ENCODE results near the gene GCFC2.

The GCFC2 gene

DNA sequence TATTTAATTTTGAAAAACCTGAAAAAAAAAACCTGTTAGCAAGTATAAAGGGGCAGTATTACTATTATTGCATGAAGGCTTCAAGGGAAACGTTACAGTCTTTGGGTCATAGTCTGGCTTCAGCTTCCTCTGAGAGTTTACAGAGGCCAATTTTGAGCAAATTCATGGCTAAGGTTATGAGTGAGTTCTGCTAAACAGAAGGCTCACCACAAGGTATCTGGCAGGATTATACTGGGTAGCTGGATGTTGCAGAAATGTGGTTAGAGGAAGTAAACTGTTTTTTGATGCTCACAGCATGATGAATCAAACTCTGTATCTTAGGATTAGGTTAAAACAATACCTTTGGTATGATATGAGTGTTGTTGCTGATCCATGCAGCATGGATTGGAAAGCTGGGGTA, 54.9 kb downstream of the GCFC2 start:
- no peak for DNase-seq (ENCODE audit: low spot score)
- TF ChIP-seq, protein P1, sequence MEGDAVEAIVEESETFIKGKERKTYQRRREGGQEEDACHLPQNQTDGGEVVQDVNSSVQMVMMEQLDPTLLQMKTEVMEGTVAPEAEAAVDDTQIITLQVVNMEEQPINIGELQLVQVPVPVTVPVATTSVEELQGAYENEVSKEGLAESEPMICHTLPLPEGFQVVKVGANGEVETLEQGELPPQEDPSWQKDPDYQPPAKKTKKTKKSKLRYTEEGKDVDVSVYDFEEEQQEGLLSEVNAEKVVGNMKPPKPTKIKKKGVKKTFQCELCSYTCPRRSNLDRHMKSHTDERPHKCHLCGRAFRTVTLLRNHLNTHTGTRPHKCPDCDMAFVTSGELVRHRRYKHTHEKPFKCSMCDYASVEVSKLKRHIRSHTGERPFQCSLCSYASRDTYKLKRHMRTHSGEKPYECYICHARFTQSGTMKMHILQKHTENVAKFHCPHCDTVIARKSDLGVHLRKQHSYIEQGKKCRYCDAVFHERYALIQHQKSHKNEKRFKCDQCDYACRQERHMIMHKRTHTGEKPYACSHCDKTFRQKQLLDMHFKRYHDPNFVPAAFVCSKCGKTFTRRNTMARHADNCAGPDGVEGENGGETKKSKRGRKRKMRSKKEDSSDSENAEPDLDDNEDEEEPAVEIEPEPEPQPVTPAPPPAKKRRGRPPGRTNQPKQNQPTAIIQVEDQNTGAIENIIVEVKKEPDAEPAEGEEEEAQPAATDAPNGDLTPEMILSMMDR (IDR thresholded peaks at IDR 0.05; ENCODE audit: extremely low read depth, missing control alignments): no peak

DNA sequence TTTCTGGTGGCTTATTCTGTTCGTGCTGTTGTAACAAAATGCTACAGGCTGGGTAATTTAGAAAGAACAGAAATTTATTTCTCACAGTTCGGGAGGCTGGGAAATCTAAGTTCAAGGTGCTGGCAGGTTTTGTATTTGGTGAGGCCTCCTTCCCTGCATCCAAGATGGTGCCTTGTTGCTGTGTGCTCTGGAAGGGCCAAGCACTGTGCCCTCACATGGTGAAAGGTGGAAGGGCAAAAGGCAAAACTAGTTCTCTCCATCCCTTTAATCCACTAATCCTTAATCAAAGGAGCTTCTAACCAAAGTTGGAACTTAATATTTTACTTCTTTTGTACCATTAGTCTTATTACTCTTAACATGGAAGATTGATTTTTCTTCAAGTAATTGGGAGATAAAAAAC, 56.7 kb downstream of the GCFC2 start:
- no peak for DNase-seq (ENCODE audit: low spot score)
- TF ChIP-seq, protein P1 (IDR thresholded peaks at IDR 0.05; ENCODE audit: extremely low read depth, missing control alignments): no peak

DNA sequence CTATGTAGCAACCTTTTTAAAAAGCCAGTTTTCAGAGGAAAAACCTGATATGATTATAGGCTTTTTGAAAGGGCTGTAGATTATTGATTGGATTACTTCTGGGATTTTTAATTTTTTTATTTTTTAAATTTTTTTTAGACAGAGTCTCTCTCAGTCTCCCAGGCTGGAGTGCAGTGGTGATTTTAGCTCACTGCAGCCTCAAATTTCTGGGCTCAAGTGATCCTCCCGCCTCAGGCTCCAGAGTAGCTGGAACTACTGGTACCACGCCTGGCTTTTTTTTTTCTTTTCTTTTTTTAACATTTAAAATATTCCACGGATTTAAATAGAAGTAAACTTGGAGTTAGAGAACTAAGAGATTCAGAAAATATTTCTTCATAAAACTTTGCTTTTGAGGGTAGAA, 62.9 kb downstream of the GCFC2 start:
- TF ChIP-seq, protein P1 (IDR thresholded peaks at IDR 0.05; ENCODE audit: extremely low read depth, missing control alignments): no peak
- no peak for DNase-seq (ENCODE audit: low spot score)

DNA sequence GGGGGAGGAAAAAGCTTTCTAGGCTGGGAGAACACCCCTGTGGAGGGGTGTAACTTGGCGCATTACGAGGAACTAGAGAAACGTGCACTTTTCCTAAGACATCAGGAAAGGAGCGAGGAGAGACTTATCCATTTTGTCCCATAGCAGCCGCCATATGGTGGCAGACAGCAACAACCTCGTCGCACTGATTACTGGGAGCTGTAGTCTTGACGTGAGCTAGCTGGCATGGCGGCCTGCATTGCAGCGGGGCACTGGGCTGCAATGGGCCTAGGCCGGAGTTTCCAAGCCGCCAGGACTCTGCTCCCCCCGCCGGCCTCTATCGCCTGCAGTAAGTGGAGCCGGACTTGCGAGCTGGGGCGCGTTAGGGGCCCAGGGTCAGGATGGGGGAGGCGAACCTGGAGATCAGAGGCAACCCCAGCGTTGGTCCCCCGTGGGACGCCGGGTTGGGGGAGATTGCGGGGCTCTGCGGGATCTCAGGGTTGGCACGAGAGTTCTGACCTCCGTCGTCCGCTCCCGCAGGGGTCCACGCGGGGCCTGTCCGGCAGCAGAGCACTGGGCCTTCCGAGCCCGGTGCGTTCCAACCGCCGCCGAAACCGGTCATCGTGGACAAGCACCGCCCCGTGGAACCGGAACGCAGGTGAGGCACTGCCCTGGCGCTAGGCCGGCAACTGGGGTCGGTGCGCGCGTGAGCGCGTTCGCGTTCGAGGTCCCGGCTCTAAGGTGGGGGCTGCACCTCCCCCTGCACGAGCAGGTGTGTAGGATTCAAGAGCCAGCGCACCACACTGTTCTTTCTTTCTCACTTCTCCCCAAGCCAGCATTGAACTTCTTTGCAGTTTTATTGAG, 63.9 kb downstream of the GCFC2 start, which contains the start of gene MRPL19:
MRPL19 (plus strand) TSS at position 201 of the 843 bp plus-strand sequence; CDS start at position 226, 25 bp downstream.
- TF ChIP-seq, protein P1 (IDR thresholded peaks at IDR 0.05; ENCODE audit: extremely low read depth, missing control alignments): no peak
- peak; percentile 91 for DNase-seq (ENCODE audit: low spot score)

DNA sequence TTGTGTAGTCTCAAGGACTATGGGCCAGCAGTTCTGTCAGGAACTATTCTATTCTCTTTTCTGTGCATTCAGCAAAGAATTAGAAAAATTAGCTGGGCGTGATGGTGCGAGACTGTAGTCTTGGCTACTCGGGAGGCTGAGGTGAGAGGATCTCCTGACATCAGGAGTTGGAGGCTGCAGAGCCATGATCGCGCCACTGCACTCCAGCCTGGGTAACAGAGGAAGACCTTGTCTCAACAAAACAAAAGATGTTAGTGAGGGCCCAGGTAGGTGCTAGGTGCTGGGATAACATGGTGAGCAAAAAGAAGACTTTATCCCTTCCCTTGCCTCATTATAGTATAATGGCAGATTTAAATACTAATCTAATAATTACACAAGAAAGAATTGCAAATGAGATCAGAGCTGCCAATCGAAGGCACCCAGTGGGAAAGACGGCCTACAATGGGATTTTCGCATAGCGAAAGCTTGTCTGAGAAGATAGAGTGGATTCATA, 64.6 kb downstream of the GCFC2 start:
- no peak for DNase-seq (ENCODE audit: low spot score)
- TF ChIP-seq, protein P1 (IDR thresholded peaks at IDR 0.05; ENCODE audit: extremely low read depth, missing control alignments): no peak

DNA sequence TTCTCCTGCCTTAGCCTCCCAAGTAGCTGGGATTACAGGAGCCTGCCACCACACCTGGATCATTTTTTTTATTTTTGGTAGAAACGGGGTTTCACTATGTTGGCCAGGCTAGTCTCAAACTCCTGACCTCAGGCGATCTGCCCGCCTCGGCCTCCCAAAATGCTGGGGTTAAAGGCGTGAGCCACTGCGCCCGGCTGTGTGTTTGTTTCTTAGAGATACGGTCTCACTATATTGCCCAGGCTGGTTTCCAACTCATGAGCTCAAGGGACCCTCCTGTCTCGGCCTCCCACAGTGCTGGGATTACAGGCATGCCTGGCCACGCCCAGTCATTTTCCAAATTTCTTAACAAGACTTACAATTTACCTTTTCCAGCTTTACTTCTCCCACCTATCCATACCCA, 65.1 kb downstream of the GCFC2 start:
- TF ChIP-seq, protein P1 (IDR thresholded peaks at IDR 0.05; ENCODE audit: extremely low read depth, missing control alignments): no peak

DNA sequence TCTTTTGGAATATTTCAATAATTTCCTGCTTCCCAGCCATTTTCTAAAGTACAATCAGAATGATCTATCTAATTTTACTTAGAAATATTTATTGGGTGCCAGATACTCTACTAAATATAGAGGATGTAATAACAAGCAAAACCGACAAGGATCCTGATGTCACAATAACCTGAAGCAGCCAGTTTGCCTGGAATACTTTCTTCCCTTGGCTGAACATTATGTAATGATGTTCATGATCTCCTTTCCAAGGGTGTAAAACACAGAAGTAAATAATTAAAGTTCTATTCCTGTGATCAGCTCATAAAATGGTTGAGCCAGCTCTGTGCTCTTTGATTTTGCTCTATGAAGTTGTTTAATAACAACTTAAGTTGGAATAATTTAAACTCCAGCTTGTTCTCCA, 66.7 kb downstream of the GCFC2 start:
- TF ChIP-seq, protein P1 (IDR thresholded peaks at IDR 0.05; ENCODE audit: extremely low read depth, missing control alignments): no peak
- no peak for DNase-seq (ENCODE audit: low spot score)

More for the DNA sequence above, 65.1 kb downstream of the GCFC2 start:
- no peak for DNase-seq (ENCODE audit: low spot score)

All from GM20000 (cell line).